Dedifferentiated amniotic fluid mesenchymal stem cell (primary cell): Measurements from ENCODE around the gene GRB14.
"Not testable (repeated sequence)": the region's sequence is repeated elsewhere in the genome, so short reads cannot be mapped to it uniquely, and the experiment has no call there.

Experiments
- DNase-seq: peaks from one replicate; pipeline ENCODE4 v3.0.0-alpha.2; 2016; ENCODE audit errors: extremely low spot score

Gene GRB14

GRCh38 chr2:164620873-164621763, at the start of gene GRB14:
Gene GRB14 (minus strand): TSS chr2:164621482. CDS start chr2:164621309, 173 bp downstream.
- DNase-seq, result no peak

DNA sequence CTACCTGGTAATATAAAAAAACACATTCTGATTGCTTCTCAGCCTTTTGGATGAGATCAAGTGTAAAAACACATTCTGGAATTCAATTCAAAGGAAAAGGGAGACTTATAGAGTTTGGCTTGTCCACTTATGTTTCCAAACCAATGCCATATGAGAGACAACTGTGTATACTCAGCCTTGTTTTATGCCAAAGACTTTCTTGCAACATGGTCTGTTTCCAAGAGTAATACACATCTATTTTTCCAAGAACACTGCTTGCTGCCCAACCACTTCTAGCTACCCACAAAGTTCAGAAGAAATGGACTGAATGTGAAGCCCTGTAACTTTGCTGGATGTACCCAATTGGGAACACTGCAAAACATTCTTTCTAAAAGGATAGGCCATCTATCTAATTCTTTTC, 48.0 kb upstream of the GRB14 start:
- DNase-seq, result no peak

DNA sequence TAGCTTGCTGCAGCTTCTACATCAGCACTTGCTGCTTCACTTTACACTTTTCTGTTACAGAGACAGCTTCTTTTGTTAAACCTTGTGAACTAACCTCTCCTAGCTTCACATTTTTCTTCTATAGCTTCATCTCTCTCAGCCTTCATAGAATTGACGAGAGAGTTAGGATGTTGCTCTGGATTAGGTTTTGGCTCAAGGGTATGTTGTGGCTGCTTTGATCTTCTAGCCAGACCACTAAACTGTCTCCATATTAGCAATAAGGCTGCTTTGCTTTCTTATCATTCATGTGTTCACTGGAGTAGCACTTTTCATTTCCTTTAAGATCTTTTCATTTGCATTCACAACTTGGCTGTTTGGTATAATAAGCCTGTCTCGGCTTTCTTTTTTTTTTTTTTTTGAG, 46.3 kb upstream of the GRB14 start:
- DNase-seq, result no peak

DNA sequence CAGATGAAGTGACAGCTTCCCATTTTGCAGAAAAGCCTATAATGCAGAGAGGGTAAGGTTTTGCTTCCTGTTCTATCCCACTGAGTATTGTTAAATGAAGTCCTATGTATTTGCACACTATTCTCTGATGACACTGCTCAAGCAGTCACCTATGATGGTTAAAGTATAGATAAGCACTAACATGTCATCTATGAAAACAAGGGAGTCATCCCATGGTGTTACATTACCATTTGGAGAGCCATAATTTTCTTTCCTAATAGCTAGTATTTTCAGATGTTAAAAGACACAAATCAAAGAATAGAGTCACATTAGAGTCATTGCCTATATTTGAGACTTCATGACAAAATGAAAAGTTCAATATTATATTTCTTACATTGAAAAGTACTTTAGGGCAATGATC, 42.8 kb upstream of the GRB14 start:
- no peak for DNase-seq

GRCh38 chr2:164662868-164663631, 41.8 kb upstream of the GRB14 start:
- no peak for DNase-seq

GRCh38 chr2:164662066-164662465, 40.8 kb upstream of the GRB14 start:
- DNase-seq, result no peak

GRCh38 chr2:164661349-164661748, 40.1 kb upstream of the GRB14 start:
- DNase-seq, result peak; percentile 25

- DNase-seq, result peak; percentile 29
These were observed 35.8 kb upstream of the GRB14 start for GRCh38 chr2:164657129-164657528.

GRCh38 chr2:164655750-164656149, 34.5 kb upstream of the GRB14 start:
- no peak for DNase-seq

DNA sequence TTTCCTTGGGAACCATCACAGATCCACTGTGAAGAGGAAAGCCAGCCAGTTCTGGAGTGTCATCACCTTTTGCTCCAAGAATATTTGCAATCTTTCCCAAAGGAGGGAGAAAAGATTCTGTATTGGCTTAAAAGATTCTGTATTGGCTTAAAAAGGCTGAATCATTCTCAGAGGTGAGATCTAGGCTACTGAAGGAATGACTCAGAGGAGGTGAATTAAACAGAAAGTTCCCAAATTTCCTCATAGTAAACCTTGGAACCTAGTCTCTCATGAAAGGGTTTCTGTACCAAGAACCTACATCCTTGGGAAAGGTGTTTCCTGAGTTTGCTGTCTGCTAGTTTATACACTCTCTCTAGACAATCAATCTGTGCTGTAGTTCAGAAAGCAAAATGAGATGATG, 34.1 kb upstream of the GRB14 start:
- no peak for DNase-seq

- no peak for DNase-seq
These were observed 30.1 kb upstream of the GRB14 start for GRCh38 chr2:164651361-164651760.

DNA sequence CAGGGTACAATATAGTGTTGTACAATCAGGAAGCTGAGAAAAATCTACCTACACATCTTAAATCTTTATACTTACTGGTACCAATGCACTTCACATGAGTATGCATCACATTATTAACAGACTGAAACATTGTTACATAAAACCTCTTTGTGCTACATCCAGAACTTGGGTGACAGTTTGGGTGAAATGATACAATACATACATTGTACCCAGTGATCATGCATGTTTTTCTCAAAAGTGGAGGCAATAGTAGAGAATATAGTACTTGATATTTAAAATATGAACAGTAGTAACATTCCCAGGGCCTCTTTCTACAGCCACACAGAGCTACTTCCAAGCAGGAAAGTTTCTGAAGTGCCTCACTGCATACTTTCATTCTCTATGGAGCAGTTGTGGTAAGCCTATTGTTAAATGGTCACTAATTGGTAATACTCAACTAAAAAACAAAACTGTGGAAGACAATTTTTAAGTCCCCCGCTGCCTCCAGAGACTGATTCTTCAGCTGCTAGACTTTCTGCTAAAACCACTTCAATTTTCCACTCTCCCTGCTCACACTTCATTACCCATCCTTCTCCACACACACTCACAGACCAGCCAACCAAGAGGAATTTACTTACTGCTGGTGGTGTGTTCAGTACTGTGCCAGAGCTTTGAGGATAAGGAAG, 22.9 kb upstream of the GRB14 start:
- DNase-seq, result no peak

DNA sequence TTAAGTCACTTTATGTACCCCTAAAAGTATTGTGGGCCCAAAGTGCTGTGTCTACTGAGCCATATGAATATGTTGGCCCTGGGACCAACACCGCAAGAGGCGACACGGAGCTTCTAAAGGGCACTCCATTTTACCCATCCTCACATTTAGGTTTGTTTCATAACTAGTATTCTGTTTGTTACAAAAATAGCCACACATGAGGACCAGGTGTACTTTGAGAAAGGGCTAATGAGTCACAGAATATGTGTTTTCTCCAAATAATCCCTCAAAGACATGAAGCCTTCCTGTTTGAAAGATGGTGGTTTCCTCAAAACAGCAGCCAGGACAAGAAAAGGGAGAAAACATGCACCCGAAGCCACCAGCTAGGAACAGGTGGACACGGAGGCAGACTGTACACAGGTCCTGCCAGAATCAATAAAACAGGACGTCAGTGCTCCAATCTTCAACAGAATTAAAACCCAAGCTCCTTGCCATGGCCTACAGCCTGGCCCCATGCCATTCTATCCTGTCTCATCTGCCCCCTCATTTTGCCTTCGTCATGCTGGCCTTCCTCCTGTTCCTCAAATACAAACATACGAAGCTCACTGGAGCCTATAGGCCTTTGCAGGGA, 21.8 kb upstream of the GRB14 start:
- DNase-seq, result no peak

DNA sequence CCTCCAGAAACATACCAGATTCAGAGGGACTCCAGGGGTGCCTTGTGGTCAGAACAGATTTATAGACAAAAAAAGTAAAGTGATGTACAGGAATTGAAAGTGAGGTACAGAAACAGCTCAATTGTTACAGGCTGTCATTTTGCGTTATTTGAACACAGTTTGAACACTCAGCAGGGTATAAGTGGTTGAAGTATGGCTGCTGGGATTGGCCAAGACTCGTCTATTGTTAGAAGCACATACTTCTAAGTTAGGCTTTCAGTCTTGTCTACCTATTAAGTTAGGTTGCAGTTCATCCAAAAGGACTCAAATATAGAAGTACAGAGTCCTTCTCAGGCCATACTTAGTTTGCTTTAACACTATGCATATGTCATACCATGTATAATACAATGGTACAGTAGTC, 21.0 kb upstream of the GRB14 start:
- DNase-seq, result no peak

DNA sequence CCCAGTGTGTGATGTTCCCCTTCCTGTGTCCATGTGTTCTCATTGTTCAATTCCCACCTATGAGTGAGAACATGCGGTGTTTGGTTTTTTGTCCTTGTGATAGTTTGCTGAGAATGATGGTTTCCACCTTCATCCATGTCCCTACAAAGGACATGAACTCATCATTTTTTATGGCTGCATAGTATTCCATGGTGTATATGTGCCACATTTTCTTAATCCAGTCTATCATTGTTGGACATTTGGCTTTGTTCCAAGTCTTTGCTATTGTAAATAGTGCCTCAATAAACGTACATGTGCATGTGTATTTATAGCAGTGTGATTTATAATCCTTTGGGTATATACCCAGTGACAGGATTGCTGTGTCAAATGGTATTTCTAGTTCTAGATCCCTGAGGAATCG, 7.0 kb upstream of the GRB14 start:
- DNase-seq, result not testable (repeated sequence)

DNA sequence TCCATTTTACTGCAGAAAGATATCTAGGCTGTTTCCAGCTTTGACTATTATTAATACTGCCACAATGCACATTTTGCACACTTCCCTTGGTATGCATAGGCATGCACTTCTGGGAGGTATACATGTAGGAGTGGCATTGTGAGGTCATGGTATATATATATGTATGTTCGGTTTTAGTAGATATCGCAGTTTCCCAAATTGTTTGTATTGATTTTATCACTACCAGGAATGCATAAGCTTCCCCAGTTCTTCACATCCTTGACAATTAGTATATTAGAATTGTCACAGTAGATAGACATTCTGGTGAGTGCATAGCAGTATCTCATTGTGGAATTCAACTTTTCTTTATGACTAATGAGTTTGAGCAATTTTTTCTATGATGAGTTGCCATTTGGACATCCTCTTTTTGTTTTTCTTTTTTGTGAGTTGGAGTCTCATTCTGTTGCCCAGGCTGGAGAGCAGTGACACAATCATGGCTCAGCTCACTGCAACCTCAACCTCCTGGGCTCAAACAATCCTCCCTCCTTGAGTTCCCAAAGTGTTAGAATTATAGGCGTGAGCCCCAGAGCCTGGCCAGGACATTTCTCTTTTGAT, 4.2 kb upstream of the GRB14 start:
- no peak for DNase-seq

DNA sequence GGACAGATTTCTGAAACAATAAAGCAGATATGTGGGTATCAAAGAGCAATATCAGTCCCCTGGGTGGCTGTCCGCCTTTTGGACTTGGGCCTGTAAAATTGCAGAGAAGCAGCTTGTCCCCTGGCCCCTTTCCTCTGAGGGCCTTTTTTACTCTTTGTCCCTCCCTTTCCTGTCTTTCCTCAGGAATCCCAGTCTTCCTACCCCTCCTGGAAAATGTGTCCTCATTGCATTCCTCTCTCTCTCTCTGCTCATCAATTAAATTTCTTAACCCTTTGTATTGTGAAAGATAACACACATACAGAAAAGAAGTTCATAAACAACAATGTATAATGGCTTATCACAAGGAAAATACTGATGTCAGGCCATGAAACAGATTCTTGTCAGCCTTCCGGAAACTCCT, 3.0 kb upstream of the GRB14 start:
- no peak for DNase-seq

DNA sequence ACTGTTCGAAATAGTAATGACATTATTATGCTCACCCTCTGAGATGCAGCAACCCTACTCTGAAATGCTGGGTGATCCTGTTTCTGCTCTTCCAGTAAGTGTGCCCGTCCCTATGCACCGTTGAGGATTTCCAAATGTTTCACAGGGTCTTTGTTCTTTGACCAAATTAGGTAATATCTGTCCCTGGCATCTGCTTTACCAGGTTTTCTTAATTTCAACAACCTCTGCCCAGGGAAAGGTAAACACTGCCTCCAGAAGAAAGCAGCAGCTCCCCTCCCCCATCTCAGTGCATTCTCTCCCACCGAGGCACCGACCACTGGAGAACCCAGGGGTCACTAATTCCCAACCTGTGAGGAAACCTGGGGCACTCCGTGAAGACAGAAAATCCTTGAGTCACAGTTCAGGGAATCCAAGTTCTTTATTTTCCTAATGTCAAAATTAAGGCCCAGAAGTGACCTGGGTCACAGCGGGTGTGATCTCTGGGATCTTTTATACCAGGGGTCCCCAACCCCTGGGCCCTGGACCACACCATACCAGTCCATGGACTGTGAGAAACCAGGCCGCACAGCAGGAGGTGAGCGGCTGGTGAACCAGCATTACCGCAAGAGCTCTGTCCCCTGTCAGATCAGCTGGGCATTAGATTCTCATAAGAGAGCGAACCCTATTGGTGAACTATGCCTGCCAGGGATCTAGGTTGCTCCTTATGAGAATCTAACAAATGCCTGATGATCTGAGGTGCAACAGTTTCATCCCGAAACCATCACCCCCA, 1.2 kb upstream of the GRB14 start:
- no peak for DNase-seq

DNA sequence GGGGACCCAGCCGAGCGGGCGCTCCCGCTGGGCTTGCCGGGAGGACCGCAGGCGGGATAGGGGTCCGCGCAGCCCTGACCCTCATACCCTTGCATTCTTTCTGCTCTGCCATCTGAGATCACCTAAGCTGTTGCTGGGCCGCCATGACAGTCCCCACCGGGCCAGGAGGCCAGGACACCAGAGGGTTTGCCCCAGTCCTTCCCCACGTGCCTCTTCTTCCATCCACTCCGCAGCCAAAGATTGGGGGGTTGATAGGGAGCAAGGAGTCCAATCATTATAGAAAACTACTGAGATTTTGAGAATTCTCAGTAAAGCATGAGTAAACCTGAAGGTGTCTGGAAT, 453 bp upstream of the GRB14 start:
- DNase-seq, result no peak

DNA sequence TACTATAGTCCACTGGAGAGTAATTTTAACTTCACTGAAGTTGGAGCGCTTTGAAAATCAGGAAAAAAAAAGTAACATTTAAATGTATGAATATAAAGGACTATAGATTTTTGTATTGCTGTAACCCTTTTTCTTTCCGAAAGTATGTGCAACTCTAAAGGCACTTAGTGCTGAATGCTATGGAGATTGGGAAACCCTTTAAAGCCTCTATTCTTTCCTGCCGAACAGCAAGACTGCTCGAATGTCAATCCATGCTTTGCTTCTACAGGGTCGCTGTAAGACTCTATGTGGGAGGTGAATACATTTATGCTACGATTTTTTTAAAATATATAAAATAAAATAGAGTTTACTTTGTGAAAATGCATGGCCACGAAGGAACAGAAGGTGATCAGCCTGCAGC, 825 bp downstream of the GRB14 start:
- DNase-seq, result no peak

- DNase-seq, result no peak
These were observed 3.8 kb downstream of the GRB14 start for GRCh38 chr2:164617466-164617865.
